HG03520 (cell line): ENCODE results near the gene DLG2.
"Not testable (repeated sequence)": the region's sequence is repeated elsewhere in the genome, so short reads cannot be mapped to it uniquely, and the experiment has no call there.

Experiments used
- ATAC-seq: cut with Tn5 transposase; IDR thresholded peaks from one replicate; pipeline ENCODE4 v1.9.1; 2021; ENCODE audit warnings: mild to moderate bottlenecking, moderate library complexity; ENCODE audit not compliant: unreplicated experiment

DLG2 gene

DNA sequence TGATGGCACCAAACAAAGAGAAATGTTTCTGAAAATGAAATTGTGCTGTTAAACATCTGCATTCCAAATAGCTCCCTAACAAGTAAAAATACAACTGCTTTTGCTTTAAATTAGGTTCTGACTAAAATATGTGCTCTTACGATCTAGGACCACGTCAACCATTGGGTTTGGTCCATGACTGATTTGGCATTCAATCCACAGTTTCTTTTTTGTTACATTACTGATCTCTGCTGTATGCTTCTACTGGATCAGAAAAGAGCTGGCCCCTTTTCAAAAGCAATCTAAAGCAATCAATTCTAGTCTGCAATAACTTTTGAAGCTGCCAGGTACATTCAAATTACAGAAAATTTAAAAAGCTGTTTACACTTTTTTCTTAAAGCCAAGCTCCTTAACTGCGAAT, 1293.9 kb downstream of the DLG2 start:
- no peak for ATAC-seq

GRCh38 chr11:84322211-84322610, 1304.9 kb downstream of the DLG2 start:
- no peak for ATAC-seq

GRCh38 chr11:84319863-84320262, 1307.3 kb downstream of the DLG2 start:
- ATAC-seq, result no peak

DNA sequence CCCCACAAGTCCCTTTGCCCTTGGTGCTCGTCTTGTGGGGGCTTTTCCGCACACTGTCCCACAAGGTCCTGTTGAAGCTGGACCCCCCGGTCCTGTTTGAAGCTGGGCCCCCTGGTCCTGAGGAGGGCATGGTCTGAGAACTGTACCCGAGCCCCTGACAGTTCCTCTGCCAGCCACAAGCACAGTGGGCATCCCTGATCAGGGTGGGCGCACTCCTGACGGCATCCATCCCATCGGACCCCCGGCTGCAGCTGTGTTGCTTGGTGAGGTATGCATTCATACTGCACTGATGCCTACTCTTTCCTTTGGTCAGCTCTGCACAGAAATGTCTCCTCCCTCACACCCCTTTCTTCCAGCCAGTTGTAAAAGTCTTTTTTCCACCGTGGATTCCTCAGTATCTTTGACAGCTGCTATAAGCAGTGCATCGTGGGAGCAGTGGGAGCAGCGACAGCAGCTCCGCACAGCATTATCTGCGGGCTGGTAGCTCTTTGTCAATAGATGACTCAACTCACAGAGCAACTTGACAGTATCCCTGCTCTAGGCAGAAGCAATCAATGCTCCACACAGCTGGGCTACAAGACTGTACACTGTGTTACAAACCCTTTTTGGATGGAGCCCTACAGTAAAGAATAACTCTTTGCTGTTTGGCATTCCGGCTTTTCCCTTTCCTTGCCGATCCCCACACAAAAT, 1310.1 kb downstream of the DLG2 start:
- no peak for ATAC-seq

GRCh38 chr11:84313830-84314359, 1313.2 kb downstream of the DLG2 start:
- ATAC-seq, result no peak

- ATAC-seq, result no peak
Measured at GRCh38 chr11:84310268-84310667, 1316.9 kb downstream of the DLG2 start.

DNA sequence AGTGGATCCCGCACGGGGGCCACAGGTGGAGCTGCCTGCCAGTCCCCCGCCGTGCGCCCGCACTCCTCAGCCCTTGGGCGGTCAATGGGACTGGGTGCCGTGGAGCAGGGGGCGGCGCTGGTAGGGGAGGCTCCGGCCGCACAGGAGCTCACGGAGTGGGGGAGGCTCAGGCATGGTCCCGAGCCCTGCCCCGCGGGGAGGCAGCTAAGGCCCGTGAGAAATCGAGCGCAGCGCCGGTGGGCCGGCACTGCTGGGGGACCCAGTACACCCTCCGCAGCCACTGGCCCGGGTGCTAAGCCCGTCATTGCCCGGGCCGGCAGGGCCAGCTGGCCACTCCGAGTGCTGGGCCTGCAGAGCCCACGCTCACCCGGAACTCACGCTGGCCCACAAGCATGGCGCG, 1318.7 kb downstream of the DLG2 start:
- not testable (repeated sequence) for ATAC-seq

DNA sequence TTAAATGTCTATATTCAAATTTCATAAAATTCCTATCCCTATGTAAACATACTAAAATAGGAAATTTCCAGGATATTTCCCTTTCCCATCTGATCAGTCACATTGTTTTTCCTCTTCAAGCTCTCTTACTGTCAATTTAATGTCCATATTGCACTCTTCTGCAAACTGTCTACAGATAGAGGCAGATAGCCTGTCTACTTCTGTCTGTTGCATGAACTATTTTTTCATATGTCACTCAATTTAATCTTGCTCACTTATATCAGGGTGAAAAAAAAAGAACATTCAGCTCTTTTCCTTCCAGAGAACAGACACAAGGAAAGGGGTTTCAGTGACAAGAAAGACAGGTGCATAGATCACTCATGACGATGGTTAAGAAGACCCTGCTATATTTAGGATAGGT, 1327.1 kb downstream of the DLG2 start:
- no peak for ATAC-seq

DNA sequence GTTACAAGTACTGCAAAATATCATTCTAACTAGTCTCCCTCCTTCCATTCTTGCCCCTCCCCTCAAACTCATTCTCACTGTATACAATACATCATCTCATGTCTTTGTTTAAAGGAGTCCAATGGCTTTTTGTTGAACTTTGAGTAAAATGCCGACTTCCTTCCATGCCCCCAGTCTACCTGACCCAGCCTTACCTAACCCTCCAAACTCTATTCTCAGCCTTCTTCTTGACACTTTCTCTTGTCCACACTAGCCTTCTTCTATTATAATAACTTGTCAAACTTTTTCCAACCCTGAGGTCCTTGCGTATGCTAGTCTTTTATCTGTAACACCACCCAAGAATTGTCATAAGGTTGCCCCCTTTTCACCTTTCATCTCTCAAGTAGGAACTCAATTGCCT, 1329.6 kb downstream of the DLG2 start:
- ATAC-seq, result no peak

- ATAC-seq, result no peak
Measured at GRCh38 chr11:84295815-84296214, 1331.3 kb downstream of the DLG2 start.

- ATAC-seq, result no peak
Measured at GRCh38 chr11:84292955-84293354, 1334.2 kb downstream of the DLG2 start.

- no peak for ATAC-seq
Measured at GRCh38 chr11:84292006-84292405, 1335.1 kb downstream of the DLG2 start.

GRCh38 chr11:84290647-84291046, 1336.5 kb downstream of the DLG2 start:
- no peak for ATAC-seq

DNA sequence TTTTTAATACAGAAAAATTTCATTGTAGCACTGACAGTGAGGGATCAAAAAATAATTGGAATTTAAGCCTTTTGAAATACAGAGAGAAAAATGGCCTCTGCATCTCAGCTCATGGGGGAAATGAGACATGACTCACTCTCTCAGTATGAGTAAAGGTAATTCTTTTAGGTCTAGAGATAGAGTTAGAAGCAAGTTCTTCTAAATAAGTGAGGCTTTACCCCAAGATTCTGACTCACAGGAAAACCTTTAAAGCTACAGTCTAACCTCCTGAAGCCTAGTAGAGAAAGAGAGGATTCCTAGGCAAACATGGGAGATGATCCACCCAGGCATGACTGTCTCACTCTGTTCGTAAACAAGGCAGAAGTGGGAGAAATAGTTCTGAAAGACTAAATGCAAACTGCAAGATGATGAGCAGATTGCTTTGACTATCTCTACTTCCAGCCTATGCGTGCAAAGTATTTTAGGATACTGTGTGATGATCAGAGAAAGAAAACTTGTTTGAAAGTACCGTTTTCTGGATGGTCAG, 1337.7 kb downstream of the DLG2 start:
- ATAC-seq, result peak; percentile 98

GRCh38 chr11:84273541-84273940, 1353.6 kb downstream of the DLG2 start:
- ATAC-seq, result no peak

GRCh38 chr11:84270466-84270865, 1356.7 kb downstream of the DLG2 start:
- no peak for ATAC-seq

GRCh38 chr11:84264066-84264465, 1363.1 kb downstream of the DLG2 start:
- ATAC-seq, result no peak

GRCh38 chr11:84261707-84262106, 1365.4 kb downstream of the DLG2 start:
- no peak for ATAC-seq

DNA sequence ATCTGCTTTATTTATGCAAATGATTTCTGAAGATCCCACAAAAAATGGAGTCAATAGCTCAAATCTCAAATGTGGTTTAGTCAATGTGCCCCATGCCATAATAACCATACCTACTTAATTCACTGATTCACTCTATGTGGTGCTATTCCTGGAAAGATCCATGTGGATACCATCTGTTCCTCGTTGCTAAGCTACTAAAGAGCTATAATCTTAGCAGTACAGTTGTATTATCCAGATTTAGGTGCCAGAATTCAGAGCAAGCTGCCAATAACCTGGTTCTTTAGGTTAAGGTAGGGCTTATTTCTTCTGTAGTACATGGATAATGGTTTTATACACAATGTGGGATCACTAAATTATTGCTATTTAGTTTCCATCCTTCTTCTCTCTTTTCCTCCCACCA, 1366.3 kb downstream of the DLG2 start:
- ATAC-seq, result no peak

GRCh38 chr11:84256618-84257017, 1370.5 kb downstream of the DLG2 start:
- ATAC-seq, result no peak

GRCh38 chr11:84255483-84255882, 1371.7 kb downstream of the DLG2 start:
- no peak for ATAC-seq

GRCh38 chr11:84250834-84251613, 1376.1 kb downstream of the DLG2 start:
- no peak for ATAC-seq
